ENCODE measurements around the gene MAPK11. TPM values are rescaled to one million over a fixed set of nuclear protein-coding genes. Genes with fewer than 3 reads are reported as not detected.

MAPK11 gene
- total RNA-seq = 1 to 10 TPM; 3.7 to 4.0 TPM

DNA sequence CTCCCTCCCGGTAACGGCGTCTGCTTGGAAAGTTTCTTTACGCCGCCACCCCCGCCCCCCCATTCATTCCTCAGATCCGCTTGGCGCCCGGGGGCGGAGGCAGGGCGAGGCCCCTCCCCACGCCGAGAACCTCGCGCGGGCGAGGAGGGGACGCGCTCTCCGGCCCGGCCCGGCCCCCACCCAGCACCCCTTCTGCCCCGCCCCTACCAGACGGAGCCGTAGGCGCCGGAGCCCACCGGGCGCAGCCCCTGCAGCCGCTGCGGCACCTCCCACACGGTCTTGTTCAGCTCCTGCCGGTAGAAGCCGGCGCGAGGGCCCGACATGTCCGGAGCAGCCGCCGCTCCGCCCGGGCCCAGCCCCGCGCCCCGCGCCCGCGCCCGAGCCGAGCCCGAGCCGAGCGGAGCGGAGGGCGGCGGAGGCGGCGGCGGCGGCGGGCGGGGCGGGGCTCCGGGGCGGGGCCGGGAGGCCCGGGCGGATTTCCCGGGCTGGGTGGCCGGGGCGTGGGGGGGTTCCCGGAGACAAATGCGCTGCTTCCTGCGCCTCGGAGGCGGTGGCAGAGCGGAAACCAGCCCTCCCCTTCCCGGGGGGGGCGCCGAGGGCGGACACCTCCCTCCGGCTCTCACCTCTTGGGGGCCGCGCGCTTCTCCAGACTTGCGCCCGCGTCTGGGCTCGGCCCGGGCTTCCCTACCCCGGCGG, at the start of gene MAPK11:
Gene MAPK11 (minus strand): TSS at position 411 of the 696 bp plus-strand sequence. CDS start 88 bp downstream, at position 323.
- TF ChIP-seq, protein P1, sequence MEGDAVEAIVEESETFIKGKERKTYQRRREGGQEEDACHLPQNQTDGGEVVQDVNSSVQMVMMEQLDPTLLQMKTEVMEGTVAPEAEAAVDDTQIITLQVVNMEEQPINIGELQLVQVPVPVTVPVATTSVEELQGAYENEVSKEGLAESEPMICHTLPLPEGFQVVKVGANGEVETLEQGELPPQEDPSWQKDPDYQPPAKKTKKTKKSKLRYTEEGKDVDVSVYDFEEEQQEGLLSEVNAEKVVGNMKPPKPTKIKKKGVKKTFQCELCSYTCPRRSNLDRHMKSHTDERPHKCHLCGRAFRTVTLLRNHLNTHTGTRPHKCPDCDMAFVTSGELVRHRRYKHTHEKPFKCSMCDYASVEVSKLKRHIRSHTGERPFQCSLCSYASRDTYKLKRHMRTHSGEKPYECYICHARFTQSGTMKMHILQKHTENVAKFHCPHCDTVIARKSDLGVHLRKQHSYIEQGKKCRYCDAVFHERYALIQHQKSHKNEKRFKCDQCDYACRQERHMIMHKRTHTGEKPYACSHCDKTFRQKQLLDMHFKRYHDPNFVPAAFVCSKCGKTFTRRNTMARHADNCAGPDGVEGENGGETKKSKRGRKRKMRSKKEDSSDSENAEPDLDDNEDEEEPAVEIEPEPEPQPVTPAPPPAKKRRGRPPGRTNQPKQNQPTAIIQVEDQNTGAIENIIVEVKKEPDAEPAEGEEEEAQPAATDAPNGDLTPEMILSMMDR (IDR thresholded peaks at IDR 0.05) = no peak
- no peaks in the 10 kb centered on the region for H3K9me3 ChIP-seq
- DNase-seq (ENCODE audit: low spot score) = no peak
- peak within 1 kb of the TSS; percentile 63 to 66 for H3K27ac ChIP-seq
- H3K27me3 ChIP-seq = no peaks in the 10 kb centered on the region
- H3K4me3 ChIP-seq = peak within 1 kb of the TSS; percentile 56 to 62
- peaks cover 0 to 64% of the 10 kb centered on the region in 2 donors for H3K4me1 ChIP-seq
- H3K36me3 ChIP-seq = peaks cover 4% of the 10 kb centered on the region

DNA sequence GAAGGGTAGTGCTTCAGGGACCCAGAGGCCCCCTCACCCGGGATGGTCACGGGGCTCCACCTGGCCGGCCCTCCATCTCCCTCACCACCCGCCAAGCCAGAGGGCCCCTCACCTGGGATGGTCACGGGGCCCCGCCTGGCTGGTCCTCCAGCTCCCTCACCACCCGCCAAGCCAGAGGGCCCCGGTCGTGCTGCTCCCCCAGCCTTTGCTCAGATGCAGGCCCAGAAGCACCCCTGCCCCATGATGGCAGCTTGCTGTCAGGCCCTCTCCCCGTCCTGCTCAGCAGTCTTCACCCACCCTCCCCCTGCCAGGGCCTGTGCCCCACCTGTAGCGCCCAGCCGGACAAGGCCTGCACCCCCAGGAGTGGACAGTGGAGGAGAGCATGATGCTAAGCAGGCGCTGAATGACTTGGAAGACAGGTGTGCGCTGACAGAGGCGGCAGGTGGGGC, 49.3 kb upstream of the MAPK11 start:
- Histone ChIP-seq H3K9me3 (no peaks in the 10 kb centered on the region), H3K27ac (no peak overlapping the region), H3K4me3 (no peak overlapping the region), H3K36me3 (no peaks in the 10 kb centered on the region), H3K27me3 (no peaks in the 10 kb centered on the region), H3K4me1 (no peaks in the 10 kb centered on the region)
- TF ChIP-seq, protein P1 (IDR thresholded peaks at IDR 0.05) = no peak
- DNase-seq (ENCODE audit: low spot score) = no peak

DNA sequence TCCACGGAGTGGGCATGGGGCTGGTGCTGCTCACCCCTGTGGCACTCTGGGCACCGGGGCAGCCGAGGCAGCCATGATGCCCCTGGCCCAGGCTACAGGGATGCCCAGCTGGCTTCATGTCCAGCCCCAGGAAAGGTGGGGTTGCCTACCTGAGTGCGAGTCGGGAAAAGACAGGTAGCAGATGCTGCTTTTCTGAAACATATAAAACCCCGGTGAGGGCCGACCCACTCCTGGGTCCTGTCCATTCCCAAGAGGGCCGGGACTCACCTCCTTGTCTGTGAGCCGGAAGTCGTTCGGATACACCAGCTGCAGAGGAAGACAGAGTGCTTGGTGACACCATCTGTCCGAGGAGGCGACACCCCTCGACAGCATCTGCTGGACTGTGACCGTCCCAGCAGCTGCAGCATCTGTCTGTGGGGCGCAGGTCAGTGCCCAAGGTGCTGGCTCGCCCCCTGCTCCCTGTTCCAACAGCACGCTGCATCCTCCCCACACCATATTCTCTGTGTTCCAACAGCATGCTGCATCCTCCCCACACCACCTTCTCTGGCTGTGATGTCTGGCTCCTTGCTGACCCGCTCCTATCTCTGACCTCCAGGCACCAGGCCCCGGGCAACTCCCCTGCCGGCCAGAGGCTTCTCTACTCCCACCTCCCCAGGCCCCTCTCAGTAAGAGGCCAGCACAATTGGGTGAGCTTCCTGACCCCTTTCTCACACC, 48.7 kb upstream of the MAPK11 start:
- no peaks in the 10 kb centered on the region for H3K27me3 ChIP-seq
- no peak for DNase-seq (ENCODE audit: low spot score)
- H3K36me3 ChIP-seq = no peaks in the 10 kb centered on the region
- peaks cover 0 to 4% of the 10 kb centered on the region in 2 donors for H3K4me1 ChIP-seq
- TF ChIP-seq, protein P1 (IDR thresholded peaks at IDR 0.05) = no peak
- H3K9me3 ChIP-seq = no peaks in the 10 kb centered on the region
- no peak overlapping the region for H3K4me3 ChIP-seq
- H3K27ac ChIP-seq = no peak overlapping the region

DNA sequence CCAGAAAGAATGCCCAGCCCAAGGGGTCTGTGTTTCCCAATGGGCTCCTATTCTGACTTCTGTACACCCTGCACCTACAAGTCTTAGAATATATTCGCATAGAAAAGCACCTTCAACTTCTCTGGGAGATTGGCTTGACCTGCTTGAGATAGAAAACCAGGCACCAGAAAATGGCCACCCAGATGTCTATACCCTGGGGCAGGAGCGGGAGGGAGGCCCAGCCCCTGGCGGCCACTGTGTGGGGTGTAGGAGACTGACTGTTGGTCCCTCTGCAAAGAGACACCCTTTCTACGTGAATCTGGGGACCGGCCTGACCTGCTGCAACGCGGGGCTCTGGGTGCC, 48.1 kb upstream of the MAPK11 start:
- Histone ChIP-seq H3K4me3 (no peak overlapping the region), H3K9me3 (no peaks in the 10 kb centered on the region), H3K36me3 (no peaks in the 10 kb centered on the region), H3K27me3 (no peaks in the 10 kb centered on the region), H3K27ac (no peak overlapping the region), H3K4me1 (peaks cover 0 to 7% of the 10 kb centered on the region in 2 donors)
- TF ChIP-seq, protein P1 (IDR thresholded peaks at IDR 0.05) = no peak
- no peak for DNase-seq (ENCODE audit: low spot score)

DNA sequence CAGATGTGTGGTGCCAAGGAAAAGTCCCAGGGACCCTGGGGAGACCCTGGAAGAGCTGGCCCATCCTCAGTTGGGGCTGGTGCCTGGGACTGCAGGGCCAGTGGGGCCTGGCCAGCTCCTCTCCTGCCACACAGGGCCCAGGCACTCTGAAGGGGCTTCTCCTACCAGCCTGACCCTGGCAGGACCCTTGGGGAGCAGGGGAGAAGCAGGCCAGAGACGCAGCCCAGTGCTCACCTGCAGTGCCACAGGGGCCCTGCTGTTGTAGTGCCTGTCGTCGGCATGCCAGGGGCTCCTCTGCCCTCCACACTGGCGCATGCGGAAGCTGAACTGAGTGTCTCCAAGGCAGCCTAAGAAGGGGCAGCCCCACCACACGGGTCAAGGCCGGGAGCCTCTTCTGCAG, 47.5 kb upstream of the MAPK11 start:
- TF ChIP-seq, protein P1 (IDR thresholded peaks at IDR 0.05) = no peak
- Histone ChIP-seq H3K9me3 (no peaks in the 10 kb centered on the region), H3K27ac (no peak overlapping the region), H3K4me1 (peaks cover 0 to 7% of the 10 kb centered on the region in 2 donors), H3K27me3 (no peaks in the 10 kb centered on the region), H3K4me3 (no peak overlapping the region), H3K36me3 (no peaks in the 10 kb centered on the region)
- no peak for DNase-seq (ENCODE audit: low spot score)

Data from right atrium auricular region (tissue), 2 donors.